CD4-positive, alpha-beta memory T cell (primary cell): ENCODE data around the gene LGALS1. TPM values are rescaled to one million over a fixed set of nuclear protein-coding genes. Genes with fewer than 3 reads are reported as not detected.
"Not testable (repeated sequence)": the region's sequence is repeated elsewhere in the genome, so short reads cannot be mapped to it uniquely, and the experiment has no call there.

Source experiments
- CTCF ChIA-PET: fragments of 350-600 bp; sonication (Branson Sonifier 250); formaldehyde crosslinking; loops from one replicate; lab custom pipeline; 2021; ENCODE audit warnings: inconsistent platforms; ENCODE audit not compliant: partially characterized antibody; lab: Charles Lee
- POLR2A ChIA-PET: fragments of 350-600 bp; sonication (Branson Sonifier 250); formaldehyde crosslinking; loops from one replicate; lab custom pipeline; 2021; ENCODE audit not compliant: partially characterized antibody; lab: Charles Lee
- DNase-seq, 5 donors: peaks; one replicate each; pipeline versions ENCODE4 v3.0.0 to v3.0.0-alpha.2; 2020 to 2022; ENCODE audit warnings: mixed read lengths in 1 of 5
- H3K27ac ChIP-seq: one replicate; pipeline ENCODE4 v1.7.0; 2013; ENCODE audit warnings: low read depth, low read length
- H3K27me3 ChIP-seq: 2 replicates; pipeline ENCODE4 v1.7.0; 2013; ENCODE audit warnings: mild to moderate bottlenecking, low read length, moderate library complexity; ENCODE audit not compliant: insufficient read depth
- H3K36me3 ChIP-seq: 2 replicates; pipeline ENCODE4 v1.7.0; 2013; ENCODE audit warnings: mild to moderate bottlenecking, low read length, moderate library complexity; ENCODE audit not compliant: insufficient read depth
- H3K4me1 ChIP-seq: 2 replicates; pipeline ENCODE4 v1.7.0; 2013; ENCODE audit warnings: mild to moderate bottlenecking, low read length, moderate library complexity; ENCODE audit not compliant: insufficient read depth
- H3K4me3 ChIP-seq, 2 donors: one replicate each; pipeline ENCODE4 v1.7.0; 2013; ENCODE audit warnings: low read length in 2 of 2, mild to moderate bottlenecking in 1 of 2
- H3K9me3 ChIP-seq, 2 donors: one replicate each; pipeline ENCODE4 v1.7.0; 2013; ENCODE audit warnings: low read length in 2 of 2, control low read depth in 1 of 2; ENCODE audit not compliant: control insufficient read depth in 1 of 2
- H3K27ac Mint-ChIP-seq, 7 donors: one replicate each; pipeline ENCODE4 v1.8.0; 2020 to 2021; ENCODE audit warnings: mixed read lengths in 7 of 7, mild to moderate bottlenecking in 6 of 7, inconsistent platforms in 3 of 7, moderate library complexity in 3 of 7
- H3K27me3 Mint-ChIP-seq, 2 donors: one replicate each; pipeline ENCODE4 v1.8.0; 2020 to 2021; ENCODE audit warnings: mixed read lengths in 2 of 2
- H3K36me3 Mint-ChIP-seq, 2 donors: one replicate each; pipeline ENCODE4 v1.8.0; 2020 to 2021; ENCODE audit warnings: mixed read lengths in 2 of 2, inconsistent platforms in 1 of 2, mild to moderate bottlenecking in 1 of 2
- H3K4me1 Mint-ChIP-seq, 4 donors: one replicate each; pipeline ENCODE4 v1.8.0; 2020 to 2021; ENCODE audit warnings: mixed read lengths in 4 of 4, mild to moderate bottlenecking in 1 of 4
- H3K4me3 Mint-ChIP-seq, 8 donors: one replicate each; pipeline ENCODE4 v1.8.0; 2020 to 2021; ENCODE audit warnings: mixed read lengths in 8 of 8, mild to moderate bottlenecking in 7 of 8, moderate library complexity in 6 of 8, inconsistent platforms in 3 of 8
- H3K9me3 Mint-ChIP-seq, 8 donors: one replicate each; pipeline ENCODE4 v1.8.0; 2020 to 2021; ENCODE audit warnings: mixed read lengths in 8 of 8, mild to moderate bottlenecking in 5 of 8, inconsistent platforms in 3 of 8, moderate library complexity in 1 of 8
- intact Hi-C: fragments of 100-400 bp; cut with micrococcal nuclease; formaldehyde crosslinking; loops from one replicate; pipeline ENCODE4 v1.15.1; 2023
- polyA plus RNA-seq, 2 donors: library from polyadenylated mRNA; unstranded; fragments of 300-500 nt; fragmentation: Illumina TruSeq; gene quantifications; one replicate each; pipeline ENCODE4 v1.2.3, GENCODE V29; 2021
- total RNA-seq, 2 experiments: library from RNA; stranded (reverse); gene quantifications; one replicate each; pipeline ENCODE4 v1.2.3, GENCODE V29; 2021

Gene LGALS1
- total and polyA plus RNA-seq, 4 experiments from 2014 or later = 64.8 to 358 (median 192) TPM

DNA sequence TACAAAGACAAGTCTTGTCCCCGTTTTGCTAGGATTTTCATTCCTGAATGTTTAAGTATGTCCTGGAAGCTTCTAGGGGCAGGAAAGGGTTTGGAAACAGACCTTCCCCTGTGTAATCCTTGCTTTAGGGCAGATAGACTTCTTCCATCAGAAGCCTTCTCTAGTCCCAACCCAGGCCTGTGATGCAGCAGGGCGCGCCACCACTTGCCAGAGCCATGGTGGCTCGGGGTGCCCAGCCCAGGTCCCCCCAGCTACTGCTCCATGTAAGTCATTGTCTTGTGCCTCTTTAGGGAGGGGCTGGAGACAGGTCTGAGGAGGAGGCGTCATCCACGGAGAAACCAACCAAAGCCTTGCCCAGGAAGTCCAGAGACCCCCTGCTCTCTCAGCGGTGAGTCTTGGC is 15.0 kb downstream of the LGALS1 start:
- no peak overlapping the region for H3K4me3 ChIP-seq
- peak overlapping the region in 1 of 8 donors; percentile 43 for H3K4me3 Mint-ChIP-seq
- POLR2A ChIA-PET = no interaction called here
- no peak for DNase-seq
- no peak overlapping the region for H3K27ac Mint-ChIP-seq
- H3K4me1 ChIP-seq = peaks cover 19% of the 10 kb centered on the region
- H3K27ac ChIP-seq = no peak overlapping the region
- intact Hi-C loops = no loop called here
- no peaks in the 10 kb centered on the region for H3K9me3 ChIP-seq
- H3K4me1 Mint-ChIP-seq = peaks cover 13 to 30% (median 20%) of the 10 kb centered on the region in 4 donors
- no peaks in the 10 kb centered on the region for H3K9me3 Mint-ChIP-seq
- H3K36me3 ChIP-seq = peaks cover 49% of the 10 kb centered on the region
- no peaks in the 10 kb centered on the region for H3K27me3 ChIP-seq
- peaks cover 34 to 59% of the 10 kb centered on the region in 2 donors for H3K36me3 Mint-ChIP-seq
- CTCF ChIA-PET = interaction anchor here (22.7 kb wide), 1 partner anchor 52 kb away, joined by 558 read pairs; the partner anchor contains the start of gene SH3BP1
- no peaks in the 10 kb centered on the region for H3K27me3 Mint-ChIP-seq

DNA sequence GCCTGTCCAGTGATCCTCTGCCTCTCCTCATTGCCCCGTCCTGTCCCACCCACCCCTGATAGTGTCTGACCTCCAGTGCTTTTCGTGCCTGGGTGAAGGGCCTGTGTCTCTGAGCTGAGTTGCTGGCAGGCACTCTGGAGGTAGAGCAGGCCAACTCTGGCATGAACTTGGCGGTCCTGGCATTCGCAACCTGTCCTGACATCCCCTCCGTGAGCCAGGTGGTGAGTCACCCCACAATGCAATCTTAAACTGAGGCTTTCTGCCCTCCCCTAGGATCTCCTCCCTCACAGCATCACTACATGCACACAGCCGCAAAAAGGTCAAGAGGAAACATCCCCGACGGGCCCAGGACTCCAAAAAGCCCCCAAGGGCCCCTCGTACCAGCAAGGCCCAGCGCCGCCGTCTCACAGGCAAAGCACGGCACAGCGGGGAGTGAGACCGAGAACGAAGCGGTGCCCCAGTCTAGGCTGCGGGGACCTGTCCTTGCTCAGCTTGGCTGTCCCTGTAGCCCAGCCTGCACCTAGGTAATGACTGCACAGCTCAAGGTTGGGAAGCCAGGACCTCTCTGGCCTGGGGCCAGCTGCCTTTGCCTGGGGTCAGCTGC is 15.6 kb downstream of the LGALS1 start:
- Histone ChIP-seq H3K4me3 (no peak overlapping the region), H3K9me3 (no peaks in the 10 kb centered on the region), H3K27ac (no peak overlapping the region), H3K36me3 (peaks cover 49% of the 10 kb centered on the region), H3K27me3 (no peaks in the 10 kb centered on the region), H3K4me1 (peaks cover 17% of the 10 kb centered on the region)
- no peak overlapping the region for H3K4me3 Mint-ChIP-seq
- no peak overlapping the region for H3K27ac Mint-ChIP-seq
- no peaks in the 10 kb centered on the region for H3K27me3 Mint-ChIP-seq
- ChIA-PET CTCF (interaction anchor here (22.7 kb wide), 1 partner anchor 53 kb away, joined by 558 read pairs; the partner anchor contains the start of gene SH3BP1), POLR2A (no interaction called here)
- DNase-seq = no peak
- H3K36me3 Mint-ChIP-seq = peaks cover 38 to 60% of the 10 kb centered on the region in 2 donors
- intact Hi-C loops = no loop called here
- H3K4me1 Mint-ChIP-seq = peaks cover 15 to 34% (median 23%) of the 10 kb centered on the region in 4 donors
- no peaks in the 10 kb centered on the region for H3K9me3 Mint-ChIP-seq

DNA sequence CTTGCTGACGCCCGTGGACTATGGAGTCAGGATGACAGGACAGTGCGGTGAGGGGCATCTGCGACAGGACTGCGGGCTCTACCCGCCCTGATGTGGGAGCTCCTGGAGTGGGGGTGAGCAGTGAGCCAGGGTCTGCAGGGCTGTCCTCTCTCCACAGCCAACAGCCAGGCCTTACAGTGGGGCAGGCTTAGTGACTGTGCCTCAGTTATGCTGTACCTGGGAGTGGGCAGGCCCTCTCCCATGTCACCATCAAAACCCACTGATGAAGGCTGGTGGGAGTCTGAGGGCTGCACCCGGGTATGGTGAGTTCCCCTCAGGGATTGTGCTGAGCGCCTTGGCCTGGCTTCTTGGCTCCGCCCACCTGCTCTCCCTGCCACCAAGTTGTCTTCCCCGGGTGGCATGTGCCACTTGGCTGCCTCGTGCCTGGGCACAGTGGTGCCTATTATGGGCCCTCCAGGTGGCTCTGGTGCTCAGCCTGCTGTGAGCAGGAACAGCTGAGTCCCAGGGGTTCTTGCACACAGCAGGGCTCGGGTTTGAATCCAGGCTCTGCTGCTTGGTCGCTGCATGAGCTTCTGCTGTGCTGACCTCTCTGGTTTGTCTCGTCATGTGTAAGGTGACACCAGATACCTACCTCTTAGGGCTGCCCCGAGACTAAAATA is 17.3 kb downstream of the LGALS1 start:
- POLR2A ChIA-PET = no interaction called here
- H3K36me3 Mint-ChIP-seq = peaks cover 40 to 57% of the 10 kb centered on the region in 2 donors
- H3K9me3 ChIP-seq = no peaks in the 10 kb centered on the region
- intact Hi-C loops = no loop called here
- DNase-seq = no peak
- H3K27me3 Mint-ChIP-seq = no peaks in the 10 kb centered on the region
- CTCF ChIA-PET = interaction anchor here (0.8 to 1.1 kb wide), 2 partner anchors 9 to 11 kb away, joined by 3 read pairs; no protein-coding TSS in a partner anchor
- H3K36me3 ChIP-seq = peaks cover 49% of the 10 kb centered on the region
- peaks cover 16% of the 10 kb centered on the region for H3K4me1 ChIP-seq
- peaks cover 13 to 28% (median 19%) of the 10 kb centered on the region in 4 donors for H3K4me1 Mint-ChIP-seq
- peak overlapping the region in 1 of 7 donors; percentile 42 for H3K27ac Mint-ChIP-seq
- no peaks in the 10 kb centered on the region for H3K27me3 ChIP-seq
- H3K9me3 Mint-ChIP-seq = no peaks in the 10 kb centered on the region
- no peak overlapping the region for H3K27ac ChIP-seq
- no peak overlapping the region for H3K4me3 ChIP-seq
- H3K4me3 Mint-ChIP-seq = no peak overlapping the region

DNA sequence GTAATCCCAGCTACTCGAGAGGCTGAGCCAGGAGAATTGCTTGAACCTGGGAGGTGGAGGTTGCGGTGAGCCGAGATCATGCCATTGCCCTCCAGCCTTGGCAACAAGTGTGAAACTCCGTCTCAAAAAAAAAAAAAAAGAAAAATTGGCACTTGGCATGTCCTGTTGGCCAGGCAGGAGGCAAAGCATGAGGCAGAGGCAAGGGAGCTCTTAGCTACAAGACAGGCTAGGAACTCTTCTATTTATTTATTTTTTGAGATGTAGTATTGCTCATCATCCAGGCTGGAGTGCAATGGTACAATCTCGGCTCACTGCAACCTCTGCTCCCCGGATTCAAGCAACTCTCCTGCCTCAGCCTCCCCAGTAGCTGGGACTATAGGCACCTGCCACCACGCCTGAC is 18.7 kb downstream of the LGALS1 start:
- POLR2A ChIA-PET, intact Hi-C loops, H3K9me3 ChIP-seq, H3K27me3 Mint-ChIP-seq, H3K9me3 Mint-ChIP-seq, H3K4me3 Mint-ChIP-seq, H3K27me3 ChIP-seq, H3K4me1 ChIP-seq, DNase-seq, H3K27ac Mint-ChIP-seq, H3K4me3 ChIP-seq, H3K27ac ChIP-seq: not testable (repeated sequence)
- peaks cover 38% of the 10 kb centered on the region for H3K36me3 ChIP-seq
- CTCF ChIA-PET = interaction anchor here (1.1 kb wide), 1 partner anchor 12 kb away, joined by 3 read pairs; no protein-coding TSS in a partner anchor
- Mint-ChIP-seq H3K4me1 (peaks cover 11 to 18% (median 13%) of the 10 kb centered on the region in 4 donors), H3K36me3 (peaks cover 33 to 47% of the 10 kb centered on the region in 2 donors)

DNA sequence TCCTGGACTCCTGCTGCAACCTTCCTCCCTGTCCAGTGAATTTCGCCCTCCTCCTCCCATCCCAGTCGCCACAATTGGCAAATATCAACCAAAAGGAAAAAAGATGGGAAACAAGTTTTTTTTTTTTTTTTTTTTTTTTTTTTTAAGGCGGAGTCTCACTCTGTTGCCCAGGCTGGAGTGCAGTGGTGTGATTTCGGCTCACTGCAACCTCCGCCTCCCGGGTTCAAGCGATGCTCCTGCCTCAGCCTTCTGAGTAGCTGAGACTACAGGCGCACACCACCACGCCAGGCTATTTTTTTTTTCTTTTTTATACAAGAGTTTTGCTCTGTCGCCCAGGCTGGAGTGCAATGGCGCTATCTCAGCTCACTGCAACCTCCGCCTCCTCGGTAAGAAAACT is 20.8 kb downstream of the LGALS1 start:
- POLR2A ChIA-PET = interaction anchor here (1.3 to 1.5 kb wide), 3 partner anchors 10 to 38 kb away, joined by 3 to 6 read pairs (median 5); partner anchors contain the start of gene PDXP
- H3K36me3 ChIP-seq = peaks cover 23% of the 10 kb centered on the region
- H3K27ac ChIP-seq, H3K9me3 Mint-ChIP-seq, H3K4me3 ChIP-seq, H3K27me3 ChIP-seq, DNase-seq, intact Hi-C loops, H3K4me1 ChIP-seq, H3K9me3 ChIP-seq, H3K27me3 Mint-ChIP-seq: not testable (repeated sequence)
- Mint-ChIP-seq H3K27ac (peak overlapping the region in 4 of 7 donors; percentile 23 to 71 (median 48)), H3K4me1 (peaks cover 10 to 18% (median 13%) of the 10 kb centered on the region in 4 donors), H3K4me3 (peak overlapping the region in 5 of 8 donors; percentile 42 to 81 (median 55)), H3K36me3 (peaks cover 24 to 33% of the 10 kb centered on the region in 2 donors)
- CTCF ChIA-PET = interaction anchor here (1.2 kb wide), 1 partner anchor 90 kb away, joined by 3 read pairs; no protein-coding TSS in a partner anchor

DNA sequence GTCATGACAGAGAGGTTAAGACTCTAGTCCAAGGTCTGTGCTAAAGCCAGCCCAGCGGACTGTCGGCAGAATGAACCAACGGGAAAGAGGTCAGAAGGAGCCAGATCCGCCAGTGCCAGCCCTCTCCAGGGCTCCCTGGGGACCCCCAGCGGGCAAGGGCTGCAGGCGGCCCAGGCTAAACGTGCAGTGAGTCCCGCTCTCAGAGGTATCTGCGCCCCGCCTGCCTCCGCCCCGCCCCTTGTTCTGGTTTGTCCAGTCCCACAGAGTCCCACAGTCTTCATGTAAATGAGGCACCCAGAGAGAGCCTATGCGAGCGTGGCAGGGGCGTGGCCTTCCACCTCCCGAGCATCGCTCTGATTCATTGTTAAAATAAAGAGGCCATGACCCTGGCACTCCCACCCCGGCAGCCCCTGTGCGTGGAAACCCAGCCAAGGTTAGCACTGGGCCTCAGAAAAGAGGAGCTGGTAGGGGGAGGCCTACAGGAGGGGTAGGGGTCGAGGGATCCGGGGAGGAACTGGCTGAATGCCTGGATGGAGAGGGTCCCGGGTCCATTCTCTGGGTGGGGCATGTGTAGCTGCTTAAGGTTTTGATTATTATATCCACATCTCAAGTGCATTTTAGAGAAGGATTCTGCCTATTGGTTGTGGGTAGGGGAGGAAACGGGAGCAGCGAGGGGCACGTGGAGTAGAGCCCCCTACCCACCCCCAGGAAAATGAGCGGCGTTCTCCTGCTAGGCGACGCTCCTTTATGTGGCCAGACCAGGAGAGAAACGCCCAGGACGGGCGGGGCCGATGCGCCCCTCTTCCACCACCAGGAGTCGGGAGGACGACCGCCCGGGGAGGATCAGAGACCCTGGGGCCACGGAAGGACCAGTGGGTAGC is 21.5 kb downstream of the LGALS1 start, which contains the start of gene TRIOBP:
Gene TRIOBP, plus strand, starts transcription at position 392 of the 881 bp plus-strand sequence. CDS start 4,318 bp downstream, outside the sequence.
- H3K27ac Mint-ChIP-seq = peak within 1 kb of the TSS in 5 of 7 donors; percentile 27 to 71 (median 55)
- peaks cover 21 to 27% of the 10 kb centered on the region in 2 donors for H3K36me3 Mint-ChIP-seq
- ChIA-PET CTCF (no interaction called here), POLR2A (interaction anchor here (1.3 kb wide), 1 partner anchor 10 kb away, joined by 3 read pairs; no protein-coding TSS in a partner anchor)
- H3K4me3 ChIP-seq = no peak within 1 kb of the TSS
- intact Hi-C loops = no loop called here
- peaks cover 10 to 18% (median 13%) of the 10 kb centered on the region in 4 donors for H3K4me1 Mint-ChIP-seq
- no peaks in the 10 kb centered on the region for H3K9me3 Mint-ChIP-seq
- peak within 1 kb of the TSS in 7 of 8 donors; percentile 6 to 81 (median 43) for H3K4me3 Mint-ChIP-seq
- no peak within 1 kb of the TSS for H3K27ac ChIP-seq
- H3K36me3 ChIP-seq = peaks cover 16% of the 10 kb centered on the region
- H3K27me3 Mint-ChIP-seq = no peaks in the 10 kb centered on the region
- peaks cover 9% of the 10 kb centered on the region for H3K4me1 ChIP-seq
- no peaks in the 10 kb centered on the region for H3K9me3 ChIP-seq
- DNase-seq = peak; percentile 67 to 95 (median 77)
- no peaks in the 10 kb centered on the region for H3K27me3 ChIP-seq
